ENCODE results near the gene AK3.
"Not testable (repeated sequence)": the region's sequence is repeated elsewhere in the genome, so short reads cannot be mapped to it uniquely, and the experiment has no call there.

DNA sequence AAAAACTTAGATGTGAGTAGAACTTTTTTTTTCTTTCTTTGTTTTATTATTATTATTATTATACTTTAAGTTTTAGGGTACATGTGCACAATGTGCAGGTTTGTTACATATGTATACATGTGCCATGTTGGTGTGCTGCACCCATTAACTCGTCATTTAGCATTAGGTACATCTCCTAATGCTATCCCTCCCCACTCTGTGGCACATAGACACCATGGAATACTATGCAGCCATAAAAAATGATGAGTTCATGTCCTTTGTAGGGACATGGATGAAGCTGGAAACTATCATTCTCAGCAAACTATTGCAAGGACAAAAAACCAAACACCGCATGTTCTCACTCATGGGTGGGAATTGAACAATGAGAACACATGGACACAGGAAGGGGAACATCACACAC is 34.0 kb upstream of the AK3 start:
- not testable (repeated sequence) for TF ChIP-seq EZH2 (IDR thresholded peaks at IDR 0.05; ENCODE audit: insufficient read depth, poor library complexity, severe bottlenecking); EZH2phosphoT487 (IDR thresholded peaks at IDR 0.05; ENCODE audit: insufficient read depth, low read depth)
